Liver (tissue), 9 donors: ENCODE results near the gene TIAM2. TPM values are rescaled to one million over a fixed set of nuclear protein-coding genes. Genes with fewer than 3 reads are reported as not detected.

Experiments used
- DNase-seq: peaks from one replicate; pipeline ENCODE4 v3.0.0-alpha.2; 2017; ENCODE audit warnings: low spot score
- H3K27ac ChIP-seq, 2 donors: one replicate each; pipeline ENCODE4 v1.7.0; 2013; ENCODE audit warnings: inconsistent platforms in 2 of 2, low read length in 2 of 2, control low read depth in 1 of 2, low read depth in 1 of 2, mild to moderate bottlenecking in 1 of 2
- H3K27me3 ChIP-seq, 4 donors: one replicate each; pipeline versions ENCODE4 v1.6.1 to v1.7.0; 2013; ENCODE audit warnings: low read length in 3 of 4, inconsistent platforms in 1 of 4, mild to moderate bottlenecking in 1 of 4, moderate library complexity in 1 of 4; ENCODE audit not compliant: control insufficient read depth in 4 of 4, insufficient read depth in 4 of 4
- H3K36me3 ChIP-seq, 4 donors: one replicate each; pipeline versions ENCODE4 v1.6.1 to v1.7.0; 2013; ENCODE audit warnings: low read length in 3 of 4, mild to moderate bottlenecking in 3 of 4, low read depth in 1 of 4, moderate library complexity in 1 of 4; ENCODE audit not compliant: control insufficient read depth in 4 of 4, insufficient read depth in 3 of 4
- H3K4me1 ChIP-seq, 4 donors: one replicate each; pipeline versions ENCODE4 v1.6.1 to v1.7.0; 2013; ENCODE audit warnings: low read length in 3 of 4, mild to moderate bottlenecking in 3 of 4, moderate library complexity in 1 of 4; ENCODE audit not compliant: control insufficient read depth in 4 of 4, insufficient read depth in 4 of 4
- H3K4me3 ChIP-seq, 3 donors: one replicate each; pipeline versions ENCODE4 v1.6.1 to v1.7.0; 2013; ENCODE audit warnings: low read length in 3 of 3, control low read depth in 1 of 3, low read depth in 1 of 3, mild to moderate bottlenecking in 1 of 3
- H3K9ac ChIP-seq, 2 donors: one replicate each; pipeline ENCODE4 v1.7.0; 2013; ENCODE audit warnings: low read length in 2 of 2, mild to moderate bottlenecking in 2 of 2, moderate library complexity in 2 of 2, control low read depth in 1 of 2, low read depth in 1 of 2
- H3K9me3 ChIP-seq, 4 donors: one replicate each; pipeline versions ENCODE4 v1.6.1 to v1.7.0; 2013; ENCODE audit warnings: low read length in 3 of 4; ENCODE audit not compliant: control insufficient read depth in 4 of 4
- ATF3 ChIP-seq: IDR thresholded peaks from 2 replicates; pipeline ENCODE4 v1.6.1; 2016; ENCODE audit warnings: antibody characterized with exemption
- EGR1 ChIP-seq, 2 donors: IDR thresholded peaks; 2 replicates each; pipeline ENCODE4 v1.6.1; 2016 to 2018; ENCODE audit warnings: antibody characterized with exemption in 2 of 2, low read depth in 2 of 2
- FOXA2 ChIP-seq: IDR thresholded peaks from 2 replicates; pipeline ENCODE4 v1.6.1; 2016; ENCODE audit warnings: antibody characterized with exemption
- GABPA ChIP-seq, 2 donors: IDR thresholded peaks in 1 of 2; conservative IDR thresholded peaks in 1 of 2; 2 replicates each; pipeline ENCODE4 v1.6.1; 2016; ENCODE audit warnings: antibody characterized with exemption in 2 of 2, mild to moderate bottlenecking in 1 of 2, moderate library complexity in 1 of 2
- HNF4A ChIP-seq, 2 donors: conservative IDR thresholded peaks; 2 replicates each; pipeline ENCODE4 v1.6.1; 2016; ENCODE audit warnings: antibody characterized with exemption in 2 of 2, mild to moderate bottlenecking in 2 of 2
- HNF4G ChIP-seq: IDR thresholded peaks from 2 replicates; pipeline ENCODE4 v1.6.1; 2016; ENCODE audit warnings: antibody characterized with exemption
- NR2F2 ChIP-seq: IDR thresholded peaks from 2 replicates; pipeline ENCODE4 v1.6.1; 2016; ENCODE audit warnings: antibody characterized with exemption
- RAD21 ChIP-seq, 2 donors: IDR thresholded peaks; 2 replicates each; pipeline ENCODE4 v1.6.1; 2016; ENCODE audit warnings: antibody characterized with exemption in 2 of 2, mild to moderate bottlenecking in 2 of 2
- SP1 ChIP-seq: IDR thresholded peaks from 2 replicates; pipeline ENCODE4 v1.6.1; 2018; ENCODE audit warnings: antibody characterized with exemption, mild to moderate bottlenecking
- TAF1 ChIP-seq: conservative IDR thresholded peaks from 2 replicates; pipeline ENCODE4 v1.6.1; 2016; ENCODE audit warnings: antibody characterized with exemption, mild to moderate bottlenecking
- ZBTB33 ChIP-seq: IDR thresholded peaks from 2 replicates; pipeline ENCODE4 v1.6.1; 2016; ENCODE audit warnings: antibody characterized with exemption
- WGBS: extraction: QIAGEN DNeasy Blood & Tissue Kit; methylation state at CpG from one replicate; pipeline ENCODE4 v1.1.7; 2013; 5-methylcytosine and 5-hydroxymethylcytosine counted together
- polyA plus RNA-seq, 2 donors: library from polyadenylated mRNA; stranded (reverse) in 1 of 2; unstranded in 1 of 2; fragments of 200-250 nt in 1 of 2; fragments of >200 nt in 1 of 2; fragmentation: Nextera tagmentation in 1 of 2; extraction: Ambion mirVana in 1 of 2; gene quantifications; one replicate each; pipeline versions ENCODE4 v1.2.1 to v1.2.3, GENCODE V29; 2013 to 2015
- total RNA-seq, 2 donors: library from RNA; depleted of rRNA; stranded (reverse); fragments of >200 nt; gene quantifications; one replicate each; pipeline ENCODE4 v1.2.3, GENCODE V29; 2014
- TF ChIP-seq, protein P1 (sequence below): IDR thresholded peaks from 2 replicates; pipeline ENCODE4 v1.6.1; 2016; ENCODE audit warnings: antibody characterized with exemption
- TF ChIP-seq, protein P2 (sequence below): fragments of 150-350 bp; IDR thresholded peaks from 2 replicates; pipeline ENCODE4 v1.5.1; 2017; ENCODE audit warnings: improper control_type of control experiment, low read depth, low read length; ENCODE audit not compliant: missing input control
- TF ChIP-seq, protein P3 (sequence below): IDR thresholded peaks from 2 replicates; pipeline ENCODE4 v1.6.1; 2016; ENCODE audit warnings: antibody characterized with exemption, mild to moderate bottlenecking
- donor health status: healthy.
- donor health status: healthy.
- donor health status: healthy.
- donor health status: healthy.
- donor health status: healthy.

TIAM2 gene
- total and polyA plus RNA-seq, 4 donors: 0.62 to 3.7 (median 2.4) TPM

DNA sequence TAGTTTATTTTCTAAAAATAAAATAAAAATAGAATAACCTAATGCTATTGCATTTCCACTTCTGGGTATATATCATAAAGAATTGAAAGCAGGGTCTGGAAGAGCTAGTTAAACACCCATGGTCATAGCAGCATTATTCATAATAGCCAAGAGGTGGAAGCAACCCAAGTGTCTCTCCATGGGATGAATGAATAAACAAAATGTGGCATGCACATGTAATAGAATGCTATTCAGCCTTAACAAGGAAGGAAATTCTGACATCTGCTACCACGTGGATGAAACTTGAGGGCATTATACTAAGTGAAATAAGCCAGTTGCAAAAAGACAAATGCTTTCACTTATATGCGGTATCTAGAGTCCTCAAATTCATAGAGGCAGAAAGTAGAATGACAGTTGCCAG, 130.8 kb downstream of the TIAM2 start:
- Histone ChIP-seq H3K27me3 (no peaks in the 10 kb centered on the region), H3K36me3 (no peaks in the 10 kb centered on the region), H3K9me3 (no peaks in the 10 kb centered on the region), H3K4me3 (no peak overlapping the region), H3K9ac (no peak overlapping the region), H3K27ac (no peak overlapping the region), H3K4me1 (no peaks in the 10 kb centered on the region)
- TF ChIP-seq SP1 (no peak), RAD21 (IDR thresholded peaks at IDR 0.05) (no peak), ZBTB33 (no peak), EGR1 (IDR thresholded peaks at IDR 0.05; ENCODE audit: low read depth in 2 of 2) (no peak), TAF1 (no peak), FOXA2 (no peak), HNF4G (no peak)
- TF ChIP-seq, protein P1, sequence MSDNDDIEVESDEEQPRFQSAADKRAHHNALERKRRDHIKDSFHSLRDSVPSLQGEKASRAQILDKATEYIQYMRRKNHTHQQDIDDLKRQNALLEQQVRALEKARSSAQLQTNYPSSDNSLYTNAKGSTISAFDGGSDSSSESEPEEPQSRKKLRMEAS: no peak
- TF ChIP-seq, protein P2, sequence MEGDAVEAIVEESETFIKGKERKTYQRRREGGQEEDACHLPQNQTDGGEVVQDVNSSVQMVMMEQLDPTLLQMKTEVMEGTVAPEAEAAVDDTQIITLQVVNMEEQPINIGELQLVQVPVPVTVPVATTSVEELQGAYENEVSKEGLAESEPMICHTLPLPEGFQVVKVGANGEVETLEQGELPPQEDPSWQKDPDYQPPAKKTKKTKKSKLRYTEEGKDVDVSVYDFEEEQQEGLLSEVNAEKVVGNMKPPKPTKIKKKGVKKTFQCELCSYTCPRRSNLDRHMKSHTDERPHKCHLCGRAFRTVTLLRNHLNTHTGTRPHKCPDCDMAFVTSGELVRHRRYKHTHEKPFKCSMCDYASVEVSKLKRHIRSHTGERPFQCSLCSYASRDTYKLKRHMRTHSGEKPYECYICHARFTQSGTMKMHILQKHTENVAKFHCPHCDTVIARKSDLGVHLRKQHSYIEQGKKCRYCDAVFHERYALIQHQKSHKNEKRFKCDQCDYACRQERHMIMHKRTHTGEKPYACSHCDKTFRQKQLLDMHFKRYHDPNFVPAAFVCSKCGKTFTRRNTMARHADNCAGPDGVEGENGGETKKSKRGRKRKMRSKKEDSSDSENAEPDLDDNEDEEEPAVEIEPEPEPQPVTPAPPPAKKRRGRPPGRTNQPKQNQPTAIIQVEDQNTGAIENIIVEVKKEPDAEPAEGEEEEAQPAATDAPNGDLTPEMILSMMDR: no peak
- WGBS: 80% methylated on average over 2 of the region's 2 CpGs
- no peak for DNase-seq

GRCh38 chr6:155126727-155127439, 131.8 kb downstream of the TIAM2 start:
- Histone ChIP-seq H3K4me3 (no peak overlapping the region), H3K27me3 (no peaks in the 10 kb centered on the region), H3K9ac (no peak overlapping the region), H3K27ac (no peak overlapping the region), H3K36me3 (no peaks in the 10 kb centered on the region), H3K4me1 (no peaks in the 10 kb centered on the region), H3K9me3 (no peaks in the 10 kb centered on the region)
- TF ChIP-seq FOXA2 (no peak), GABPA (IDR thresholded peaks at IDR 0.05 in 1 of 2, conservative IDR thresholded peaks at IDR 0.05 in 1 of 2) (no peak), ATF3 (no peak), TAF1 (no peak), ZBTB33 (no peak), NR2F2 (no peak), HNF4A (conservative IDR thresholded peaks at IDR 0.05) (no peak)
- TF ChIP-seq, protein P3, sequence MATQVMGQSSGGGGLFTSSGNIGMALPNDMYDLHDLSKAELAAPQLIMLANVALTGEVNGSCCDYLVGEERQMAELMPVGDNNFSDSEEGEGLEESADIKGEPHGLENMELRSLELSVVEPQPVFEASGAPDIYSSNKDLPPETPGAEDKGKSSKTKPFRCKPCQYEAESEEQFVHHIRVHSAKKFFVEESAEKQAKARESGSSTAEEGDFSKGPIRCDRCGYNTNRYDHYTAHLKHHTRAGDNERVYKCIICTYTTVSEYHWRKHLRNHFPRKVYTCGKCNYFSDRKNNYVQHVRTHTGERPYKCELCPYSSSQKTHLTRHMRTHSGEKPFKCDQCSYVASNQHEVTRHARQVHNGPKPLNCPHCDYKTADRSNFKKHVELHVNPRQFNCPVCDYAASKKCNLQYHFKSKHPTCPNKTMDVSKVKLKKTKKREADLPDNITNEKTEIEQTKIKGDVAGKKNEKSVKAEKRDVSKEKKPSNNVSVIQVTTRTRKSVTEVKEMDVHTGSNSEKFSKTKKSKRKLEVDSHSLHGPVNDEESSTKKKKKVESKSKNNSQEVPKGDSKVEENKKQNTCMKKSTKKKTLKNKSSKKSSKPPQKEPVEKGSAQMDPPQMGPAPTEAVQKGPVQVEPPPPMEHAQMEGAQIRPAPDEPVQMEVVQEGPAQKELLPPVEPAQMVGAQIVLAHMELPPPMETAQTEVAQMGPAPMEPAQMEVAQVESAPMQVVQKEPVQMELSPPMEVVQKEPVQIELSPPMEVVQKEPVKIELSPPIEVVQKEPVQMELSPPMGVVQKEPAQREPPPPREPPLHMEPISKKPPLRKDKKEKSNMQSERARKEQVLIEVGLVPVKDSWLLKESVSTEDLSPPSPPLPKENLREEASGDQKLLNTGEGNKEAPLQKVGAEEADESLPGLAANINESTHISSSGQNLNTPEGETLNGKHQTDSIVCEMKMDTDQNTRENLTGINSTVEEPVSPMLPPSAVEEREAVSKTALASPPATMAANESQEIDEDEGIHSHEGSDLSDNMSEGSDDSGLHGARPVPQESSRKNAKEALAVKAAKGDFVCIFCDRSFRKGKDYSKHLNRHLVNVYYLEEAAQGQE: no peak
- TF ChIP-seq, protein P1: no peak
- DNase-seq: no peak
- 77% methylated on average over 10 of the region's 10 CpGs for WGBS
